Sigmoid colon (tissue), 7 donors: ENCODE measurements around the gene SYTL4. TPM values are rescaled to one million over a fixed set of nuclear protein-coding genes. Genes with fewer than 3 reads are reported as not detected.

Experiments
- DNase-seq: peaks from one replicate; pipeline ENCODE4 v3.0.0-alpha.2; 2019
- H3K27ac ChIP-seq, 4 donors: fragments of 200-600 bp; sonication (generic); one replicate each; pipeline ENCODE4 v1.5.1; 2016 to 2019; ENCODE audit warnings: mild to moderate bottlenecking in 1 of 4
- H3K27me3 ChIP-seq, 3 donors: fragments of 200-600 bp; sonication (generic); one replicate each; pipeline ENCODE4 v1.5.1; 2019; ENCODE audit warnings: mild to moderate bottlenecking in 1 of 3
- H3K36me3 ChIP-seq, 4 donors: fragments of 200-600 bp; sonication (generic); one replicate each; pipeline ENCODE4 v1.5.1; 2016 to 2019
- H3K4me1 ChIP-seq, 4 donors: fragments of 200-600 bp; sonication (generic); one replicate each; pipeline ENCODE4 v1.5.1; 2017 to 2019
- H3K4me3 ChIP-seq, 4 donors: fragments of 200-600 bp; sonication (generic); one replicate each; pipeline ENCODE4 v1.5.1; 2017 to 2019; ENCODE audit warnings: mild to moderate bottlenecking in 2 of 4, moderate library complexity in 1 of 4
- H3K9me3 ChIP-seq, 4 donors: fragments of 200-600 bp in 3 of 4; sonication (generic) in 3 of 4; one replicate each; pipeline versions ENCODE4 v1.5.1 to v1.6.1; 2013 to 2019
- CTCF ChIP-seq, 4 experiments: fragments of 450-650 bp in 3 of 4; fragments of 200-600 bp in 1 of 4; IDR thresholded peaks; one replicate each; pipeline ENCODE4 v1.5.1; 2016 to 2019; ENCODE audit warnings: antibody characterized with exemption in 4 of 4, mild to moderate bottlenecking in 3 of 4, moderate library complexity in 2 of 4
- EP300 ChIP-seq, 4 donors: sonication (generic); formaldehyde crosslinking; IDR thresholded peaks; one replicate each; pipeline ENCODE4 v1.6.1; 2017; ENCODE audit warnings: antibody characterized with exemption in 4 of 4
- POLR2A ChIP-seq, 2 donors: fragments of 450-650 bp; IDR thresholded peaks; one replicate each; pipeline ENCODE4 v1.6.1; 2016; ENCODE audit warnings: antibody characterized with exemption in 2 of 2, mild to moderate bottlenecking in 2 of 2, moderate library complexity in 2 of 2
- POLR2AphosphoS5 ChIP-seq, 4 donors: sonication (generic); formaldehyde crosslinking; IDR thresholded peaks; one replicate each; pipeline ENCODE4 v1.6.1; 2017; ENCODE audit warnings: antibody characterized with exemption in 4 of 4
- WGBS, 2 donors: extraction: QIAGEN DNeasy Blood & Tissue Kit; methylation state at CpG; one replicate each; pipeline ENCODE4 v1.1.7; 2013; 5-methylcytosine and 5-hydroxymethylcytosine counted together
- intact Hi-C: fragments of 100-400 bp; cut with DNase I; formaldehyde crosslinking; loops from one replicate; pipeline ENCODE4 v1.15.1; 2023
- polyA plus RNA-seq, 3 donors: library from polyadenylated mRNA; stranded (reverse); fragments of 200-250 nt; gene quantifications; one replicate each; pipeline ENCODE4 v1.2.3, GENCODE V29; 2013
- total RNA-seq, 4 donors: library from RNA; depleted of rRNA; stranded (reverse); fragments of >200 nt; gene quantifications; one replicate each; pipeline ENCODE4 v1.1.0, GENCODE V29; 2016
- donor health status: healthy with polysubstance abuse.
- donor health status: Bipolar disorder and iron deficiency.
- donor health status: healthy.

The SYTL4 gene
- total and polyA plus RNA-seq, 7 donors, result 10.5 to 188 (median 32.8) TPM

GRCh38 chrX:100696699-100697351 lies 35.1 kb downstream of the SYTL4 start:
- Histone ChIP-seq H3K4me3 (no peak overlapping the region), H3K9me3 (no peaks in the 10 kb centered on the region), H3K36me3 (peaks cover 0 to 15% (median 0%) of the 10 kb centered on the region in 4 donors), H3K27me3 (no peaks in the 10 kb centered on the region), H3K4me1 (no peaks in the 10 kb centered on the region), H3K27ac (no peak overlapping the region)
- 69 to 87% methylated on average over 3 of the region's 3 CpGs for WGBS, 2 donors
- no peak for DNase-seq
- TF ChIP-seq EP300 (IDR thresholded peaks at IDR 0.05) (no peak), CTCF (IDR thresholded peaks at IDR 0.05) (no peak), POLR2A (IDR thresholded peaks at IDR 0.05) (no peak), POLR2AphosphoS5 (IDR thresholded peaks at IDR 0.05) (no peak)
- intact Hi-C loops, result no loop called here

GRCh38 chrX:100695991-100696390 lies 35.9 kb downstream of the SYTL4 start:
- no peaks in the 10 kb centered on the region for H3K27me3 ChIP-seq
- intact Hi-C loops, result no loop called here
- no peak overlapping the region for H3K27ac ChIP-seq
- no peak for TF ChIP-seq POLR2AphosphoS5 (IDR thresholded peaks at IDR 0.05)
- TF ChIP-seq CTCF (IDR thresholded peaks at IDR 0.05), result no peak
- no peak for TF ChIP-seq EP300 (IDR thresholded peaks at IDR 0.05)
- 59 to 70% methylated on average over 4 of the region's 4 CpGs for WGBS, 2 donors
- DNase-seq, result no peak
- H3K36me3 ChIP-seq, result peaks cover 0 to 7% (median 0%) of the 10 kb centered on the region in 4 donors
- H3K4me3 ChIP-seq, result no peak overlapping the region
- no peaks in the 10 kb centered on the region for H3K9me3 ChIP-seq
- H3K4me1 ChIP-seq, result no peaks in the 10 kb centered on the region

- no peak for TF ChIP-seq POLR2AphosphoS5 (IDR thresholded peaks at IDR 0.05)
- no peak for TF ChIP-seq EP300 (IDR thresholded peaks at IDR 0.05)
- TF ChIP-seq CTCF (IDR thresholded peaks at IDR 0.05), result no peak
- TF ChIP-seq POLR2A (IDR thresholded peaks at IDR 0.05), result no peak
- Histone ChIP-seq H3K27ac (no peak overlapping the region), H3K36me3 (peaks cover 0 to 5% (median 0%) of the 10 kb centered on the region in 4 donors), H3K27me3 (no peaks in the 10 kb centered on the region), H3K4me3 (no peak overlapping the region), H3K9me3 (no peaks in the 10 kb centered on the region), H3K4me1 (no peaks in the 10 kb centered on the region)
- 72 to 76% methylated on average over 2 of the region's 2 CpGs for WGBS, 2 donors
- intact Hi-C loops, result no loop called here
- no peak for DNase-seq
Measured at GRCh38 chrX:100695302-100695701, 36.6 kb downstream of the SYTL4 start.

- H3K36me3 ChIP-seq, result peaks cover 0 to 27% (median 0%) of the 10 kb centered on the region in 4 donors
- H3K9me3 ChIP-seq, result no peaks in the 10 kb centered on the region
- no peak for DNase-seq
- peaks cover 0 to 6% (median 5%) of the 10 kb centered on the region in 4 donors for H3K4me1 ChIP-seq
- intact Hi-C loops, result loop anchor here (10.0 kb wide), 1 partner anchor 173 kb away; no protein-coding TSS in a partner anchor
- H3K27me3 ChIP-seq, result no peaks in the 10 kb centered on the region
- TF ChIP-seq POLR2AphosphoS5 (IDR thresholded peaks at IDR 0.05) (no peak), POLR2A (IDR thresholded peaks at IDR 0.05) (no peak), EP300 (IDR thresholded peaks at IDR 0.05) (no peak), CTCF (IDR thresholded peaks at IDR 0.05) (no peak)
- WGBS, 2 donors, result 34 to 91% methylated on average over 2 of the region's 2 CpGs
- H3K4me3 ChIP-seq, result no peak overlapping the region
- no peak overlapping the region for H3K27ac ChIP-seq
Measured at GRCh38 chrX:100687546-100687945, 44.4 kb downstream of the SYTL4 start.
